Measurements from ENCODE around the gene SLC5A3.
A peak's percentile ranks its signal among the peaks of the same experiment; 100 is the strongest.

Gene SLC5A3

GRCh38 chr21:34073749-34074282, 438 bp downstream of the SLC5A3 start:
- Histone ChIP-seq H3K4me2 (ENCODE audit: low read depth, low read length, poor library complexity, severe bottlenecking) (peak overlapping the region; percentile 90), H3K27ac (ENCODE audit: low read depth, low read length) (peak overlapping the region; percentile 49; the same call in 1 of the 2 replicates), H3K27me3 (ENCODE audit: low read length) (no peaks in the 10 kb centered on the region), H4K20me1 (ENCODE audit: low read depth, low read length) (no peaks in the 10 kb centered on the region; the same call in 1 of the 2 replicates), H3K9me3 (ENCODE audit: insufficient read depth, low read length) (no peaks in the 10 kb centered on the region), H3K36me3 (ENCODE audit: low read length) (no peaks in the 10 kb centered on the region), H3F3A (ENCODE audit: insufficient read depth) (0 out of 2 replicates have a peak, but pooled peaks cover 3% of the 10 kb centered on the region), H3K9me2 (replicated peaks; ENCODE audit: insufficient read depth, low read length) (no peaks in the 10 kb centered on the region), H3K9ac (ENCODE audit: low read length) (peak overlapping the region; percentile 72), H3K4me3 (ENCODE audit: insufficient read depth, low read length, poor library complexity, severe bottlenecking) (peak overlapping the region; percentile 85), H2AFZ (ENCODE audit: low read depth, low read length, severe bottlenecking) (no peak overlapping the region), H3K79me2 (ENCODE audit: insufficient read depth, low read length) (peaks cover 46% of the 10 kb centered on the region)
- TF ChIP-seq CTCF (IDR thresholded peaks at IDR 0.05; ENCODE audit: insufficient read depth, low read length, poor library complexity, severe bottlenecking): no peak
- no peak for TF ChIP-seq EZH2phosphoT487 (conservative IDR thresholded peaks at IDR 0.05; ENCODE audit: low read length)

DNA sequence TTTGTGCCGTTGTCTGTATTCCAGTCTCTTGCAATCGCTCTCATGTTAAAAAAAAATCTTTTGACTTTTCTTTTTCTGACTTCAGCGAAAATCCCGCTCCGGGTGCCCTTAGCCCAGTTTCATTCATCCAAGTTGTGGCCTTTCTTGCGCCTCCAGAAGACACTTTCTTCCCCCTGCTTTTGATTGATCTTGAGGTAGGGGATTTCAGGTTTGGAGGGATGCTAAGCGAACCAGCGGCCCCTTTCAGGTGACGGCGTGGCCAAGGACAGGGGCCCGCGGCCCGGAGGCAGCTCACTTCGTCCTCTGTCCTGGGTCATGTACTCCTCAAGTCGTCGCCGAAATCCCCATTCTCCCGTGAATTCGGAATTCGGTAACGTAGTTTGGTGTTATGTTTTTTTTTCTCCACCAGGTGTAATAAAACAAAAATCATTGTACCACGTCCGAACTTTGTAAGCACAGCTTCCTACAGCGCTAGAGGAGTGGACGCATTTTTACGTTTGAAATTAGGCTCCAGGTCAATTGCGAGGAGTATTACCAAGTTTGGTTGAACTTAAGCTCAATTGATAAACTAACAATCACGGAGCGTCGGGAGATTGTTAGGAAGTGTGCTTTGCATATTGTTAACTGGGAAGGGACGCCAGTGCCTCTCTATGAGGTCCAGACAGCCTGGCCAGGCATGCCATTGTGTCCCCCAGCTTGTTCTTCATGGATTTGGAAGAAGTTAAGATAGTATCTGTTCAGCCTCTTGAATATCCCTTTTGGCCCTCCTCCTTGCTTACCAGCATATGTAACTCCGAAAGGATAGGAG, 1.1 kb downstream of the SLC5A3 start:
- H3K79me2 ChIP-seq (ENCODE audit: insufficient read depth, low read length): peaks cover 48% of the 10 kb centered on the region
- H3K27ac ChIP-seq (ENCODE audit: low read depth, low read length): no peak overlapping the region
- peak overlapping the region; percentile 85 for H3K4me3 ChIP-seq (ENCODE audit: insufficient read depth, low read length, poor library complexity, severe bottlenecking)
- no peaks in the 10 kb centered on the region; the same call in 1 of the 2 replicates for H4K20me1 ChIP-seq (ENCODE audit: low read depth, low read length)
- H3K9me3 ChIP-seq (ENCODE audit: insufficient read depth, low read length): no peaks in the 10 kb centered on the region
- H3F3A ChIP-seq (ENCODE audit: insufficient read depth): 0 out of 2 replicates have a peak, but pooled peaks cover 3% of the 10 kb centered on the region
- peak overlapping the region; percentile 38 for H2AFZ ChIP-seq (ENCODE audit: low read depth, low read length, severe bottlenecking)
- H3K4me2 ChIP-seq (ENCODE audit: low read depth, low read length, poor library complexity, severe bottlenecking): peak overlapping the region; percentile 90
- H3K9me2 ChIP-seq (replicated peaks; ENCODE audit: insufficient read depth, low read length): no peaks in the 10 kb centered on the region
- TF ChIP-seq EZH2phosphoT487 (conservative IDR thresholded peaks at IDR 0.05; ENCODE audit: low read length): no peak
- TF ChIP-seq CTCF (IDR thresholded peaks at IDR 0.05; ENCODE audit: insufficient read depth, low read length, poor library complexity, severe bottlenecking): no peak
- no peaks in the 10 kb centered on the region for H3K27me3 ChIP-seq (ENCODE audit: low read length)
- no peaks in the 10 kb centered on the region for H3K36me3 ChIP-seq (ENCODE audit: low read length)
- H3K9ac ChIP-seq (ENCODE audit: low read length): peak overlapping the region; percentile 72

DNA sequence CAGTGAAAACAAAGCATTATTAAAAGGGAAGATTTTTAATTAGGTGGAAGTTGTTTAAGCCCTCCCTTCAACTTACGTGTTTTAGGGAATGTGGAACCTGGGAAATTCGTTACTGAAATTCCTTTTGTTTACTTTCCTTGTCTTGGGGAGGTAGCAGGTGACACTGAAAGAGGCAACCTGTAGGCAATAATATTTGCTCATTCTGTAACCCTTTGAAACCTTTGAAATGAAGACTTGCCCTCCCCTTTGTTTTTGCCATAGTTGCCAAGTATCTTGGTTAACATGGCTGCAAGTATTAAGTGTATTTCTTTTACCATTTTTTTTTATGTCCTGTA, 1.7 kb downstream of the SLC5A3 start:
- Histone ChIP-seq H3K9ac (ENCODE audit: low read length) (peak overlapping the region; percentile 72), H3K36me3 (ENCODE audit: low read length) (no peaks in the 10 kb centered on the region), H3K27ac (ENCODE audit: low read depth, low read length) (no peak overlapping the region), H3K4me2 (ENCODE audit: low read depth, low read length, poor library complexity, severe bottlenecking) (peak overlapping the region; percentile 90), H2AFZ (ENCODE audit: low read depth, low read length, severe bottlenecking) (no peak overlapping the region), H4K20me1 (ENCODE audit: low read depth, low read length) (no peaks in the 10 kb centered on the region; the same call in 1 of the 2 replicates), H3K9me2 (replicated peaks; ENCODE audit: insufficient read depth, low read length) (no peaks in the 10 kb centered on the region), H3K79me2 (ENCODE audit: insufficient read depth, low read length) (peaks cover 53% of the 10 kb centered on the region), H3K9me3 (ENCODE audit: insufficient read depth, low read length) (no peaks in the 10 kb centered on the region), H3F3A (ENCODE audit: insufficient read depth) (0 out of 2 replicates have a peak, but pooled peaks cover 3% of the 10 kb centered on the region), H3K4me3 (ENCODE audit: insufficient read depth, low read length, poor library complexity, severe bottlenecking) (no peak overlapping the region), H3K27me3 (ENCODE audit: low read length) (no peaks in the 10 kb centered on the region)
- TF ChIP-seq CTCF (IDR thresholded peaks at IDR 0.05; ENCODE audit: insufficient read depth, low read length, poor library complexity, severe bottlenecking) (no peak), EZH2phosphoT487 (conservative IDR thresholded peaks at IDR 0.05; ENCODE audit: low read length) (no peak)

Measured in SU-DHL-6 (cell line).